ENCODE measurements around the gene ZFAND3. TPM values are rescaled to one million over a fixed set of nuclear protein-coding genes. Genes with fewer than 3 reads are reported as not detected.

ZFAND3 gene
- total RNA-seq, 1 experiment from 2014 or later = 75.0 TPM

DNA sequence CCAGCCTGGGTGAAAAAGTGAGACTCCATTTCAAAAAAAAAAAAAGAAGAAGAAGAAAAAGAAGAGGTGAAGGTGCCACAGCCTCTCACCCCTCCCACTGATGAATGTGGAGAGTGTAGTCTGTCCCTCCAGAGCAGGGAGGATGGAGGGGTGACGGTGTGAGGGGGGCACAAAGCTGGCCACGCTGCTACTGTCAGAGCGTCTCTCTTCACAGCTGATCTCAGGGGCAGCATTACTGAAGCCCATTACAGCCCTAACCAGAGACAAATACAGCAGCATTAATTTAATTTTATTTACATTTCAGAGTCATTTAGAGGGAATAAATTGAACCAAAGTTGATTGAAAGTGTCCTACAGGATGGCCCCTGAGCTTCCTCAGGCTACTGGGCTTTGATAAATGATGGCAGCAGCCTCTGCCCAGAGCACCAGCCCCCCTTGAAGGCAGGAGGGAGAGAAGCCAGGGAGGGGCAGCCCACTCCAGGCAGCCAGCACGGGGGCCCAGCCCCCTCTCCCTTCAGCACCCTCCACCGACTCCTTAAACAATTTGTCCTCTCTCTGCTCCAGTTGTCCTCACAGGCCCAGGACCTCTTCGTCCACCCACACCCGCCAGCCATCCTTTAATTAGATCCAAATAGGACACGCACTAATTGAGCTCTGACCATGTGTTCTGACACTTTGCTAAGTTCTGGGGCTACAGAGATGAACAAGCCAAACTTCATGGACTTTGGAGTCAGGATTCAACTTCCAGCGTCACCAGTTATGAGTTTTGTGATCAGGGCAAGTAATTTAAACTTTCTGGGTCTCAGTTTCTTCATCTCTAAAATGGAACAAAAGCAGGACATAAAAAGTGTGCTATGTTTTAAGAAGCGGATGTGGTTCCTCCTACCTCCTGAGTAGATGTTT lies 18.6 kb upstream of the ZFAND3 start:
- H3K4me3 Mint-ChIP-seq (ENCODE audit: low read depth, unreplicated experiment) = no peak overlapping the region
- H3K36me3 Mint-ChIP-seq (ENCODE audit: insufficient read depth, unreplicated experiment) = no peaks in the 10 kb centered on the region
- no peaks in the 10 kb centered on the region for H3K9me3 Mint-ChIP-seq (ENCODE audit: low read depth, unreplicated experiment)
- no TSS peak for BruUV-seq (replicated peaks)
- CTCF ChIA-PET = interaction anchor here (0.5 to 0.6 kb wide), 2 partner anchors 101 to 161 kb away, joined by 4 read pairs; no protein-coding TSS in a partner anchor
- H3K27ac Mint-ChIP-seq (ENCODE audit: unreplicated experiment) = no peak overlapping the region
- intact Hi-C loops (cut with micrococcal nuclease; ENCODE audit: unreplicated experiment) = no loop called here
- H3K27me3 Mint-ChIP-seq (ENCODE audit: unreplicated experiment) = no peaks in the 10 kb centered on the region
- no peak for DNase-seq
- TF ChIP-seq, protein P1, sequence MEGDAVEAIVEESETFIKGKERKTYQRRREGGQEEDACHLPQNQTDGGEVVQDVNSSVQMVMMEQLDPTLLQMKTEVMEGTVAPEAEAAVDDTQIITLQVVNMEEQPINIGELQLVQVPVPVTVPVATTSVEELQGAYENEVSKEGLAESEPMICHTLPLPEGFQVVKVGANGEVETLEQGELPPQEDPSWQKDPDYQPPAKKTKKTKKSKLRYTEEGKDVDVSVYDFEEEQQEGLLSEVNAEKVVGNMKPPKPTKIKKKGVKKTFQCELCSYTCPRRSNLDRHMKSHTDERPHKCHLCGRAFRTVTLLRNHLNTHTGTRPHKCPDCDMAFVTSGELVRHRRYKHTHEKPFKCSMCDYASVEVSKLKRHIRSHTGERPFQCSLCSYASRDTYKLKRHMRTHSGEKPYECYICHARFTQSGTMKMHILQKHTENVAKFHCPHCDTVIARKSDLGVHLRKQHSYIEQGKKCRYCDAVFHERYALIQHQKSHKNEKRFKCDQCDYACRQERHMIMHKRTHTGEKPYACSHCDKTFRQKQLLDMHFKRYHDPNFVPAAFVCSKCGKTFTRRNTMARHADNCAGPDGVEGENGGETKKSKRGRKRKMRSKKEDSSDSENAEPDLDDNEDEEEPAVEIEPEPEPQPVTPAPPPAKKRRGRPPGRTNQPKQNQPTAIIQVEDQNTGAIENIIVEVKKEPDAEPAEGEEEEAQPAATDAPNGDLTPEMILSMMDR (IDR thresholded peaks at IDR 0.05; ENCODE audit: unreplicated experiment) = no peak
- H3K4me1 Mint-ChIP-seq (ENCODE audit: low read depth, unreplicated experiment) = no peaks in the 10 kb centered on the region

DNA sequence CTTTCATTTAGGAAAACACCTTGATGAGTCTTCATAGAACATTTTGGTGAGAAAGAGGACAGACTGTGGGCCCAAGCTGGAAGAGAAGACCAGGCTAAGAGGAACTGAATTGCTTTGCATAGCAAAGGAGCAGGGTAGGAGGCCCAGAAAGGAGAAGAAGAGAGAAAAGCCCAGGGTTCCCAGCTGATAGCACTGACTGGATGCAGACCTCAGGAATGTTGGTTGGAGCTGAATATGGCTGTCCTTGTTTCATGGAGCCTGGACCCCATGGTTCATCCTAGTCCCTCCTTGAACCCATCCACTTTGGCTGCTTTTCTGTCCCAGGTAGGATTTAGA lies 18.0 kb upstream of the ZFAND3 start:
- Mint-ChIP-seq H3K4me3 (ENCODE audit: low read depth, unreplicated experiment) (no peak overlapping the region), H3K36me3 (ENCODE audit: insufficient read depth, unreplicated experiment) (no peaks in the 10 kb centered on the region), H3K4me1 (ENCODE audit: low read depth, unreplicated experiment) (no peaks in the 10 kb centered on the region), H3K9me3 (ENCODE audit: low read depth, unreplicated experiment) (no peaks in the 10 kb centered on the region), H3K27ac (ENCODE audit: unreplicated experiment) (no peak overlapping the region), H3K27me3 (ENCODE audit: unreplicated experiment) (no peaks in the 10 kb centered on the region)
- CTCF ChIA-PET = interaction anchor here (0.5 kb wide), 1 partner anchor 101 kb away, joined by 4 read pairs; no protein-coding TSS in a partner anchor
- TF ChIP-seq, protein P1 (IDR thresholded peaks at IDR 0.05; ENCODE audit: unreplicated experiment) = no peak
- no peak for DNase-seq
- intact Hi-C loops (cut with micrococcal nuclease; ENCODE audit: unreplicated experiment) = no loop called here
- no TSS peak for BruUV-seq (replicated peaks)

DNA sequence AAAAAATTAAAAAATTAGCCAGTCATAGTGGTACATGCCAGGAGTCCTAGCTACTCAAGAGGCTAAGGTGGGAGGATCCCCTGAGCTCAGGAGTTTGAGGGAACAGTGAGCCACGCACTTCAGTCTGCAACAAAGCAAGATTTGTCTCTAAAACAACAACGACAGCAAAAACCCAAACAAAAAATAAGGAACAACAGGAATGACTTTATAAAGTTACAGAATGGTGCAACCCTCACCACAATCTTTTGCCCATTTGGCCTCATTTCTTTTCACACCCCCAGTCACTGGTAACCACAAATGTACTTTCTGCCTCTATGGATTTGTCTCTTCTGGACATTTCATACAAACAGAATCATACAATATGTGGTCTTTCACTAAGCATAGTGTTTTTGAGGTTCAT lies 16.7 kb upstream of the ZFAND3 start:
- peaks cover 4% of the 10 kb centered on the region for H3K4me1 Mint-ChIP-seq (ENCODE audit: low read depth, unreplicated experiment)
- peaks cover 10% of the 10 kb centered on the region for H3K27me3 Mint-ChIP-seq (ENCODE audit: unreplicated experiment)
- no peak overlapping the region for H3K27ac Mint-ChIP-seq (ENCODE audit: unreplicated experiment)
- no peak overlapping the region for H3K4me3 Mint-ChIP-seq (ENCODE audit: low read depth, unreplicated experiment)
- intact Hi-C loops (cut with micrococcal nuclease; ENCODE audit: unreplicated experiment) = no loop called here
- no peaks in the 10 kb centered on the region for H3K36me3 Mint-ChIP-seq (ENCODE audit: insufficient read depth, unreplicated experiment)
- DNase-seq = no peak
- TF ChIP-seq, protein P1 (IDR thresholded peaks at IDR 0.05; ENCODE audit: unreplicated experiment) = no peak
- BruUV-seq (replicated peaks) = no TSS peak
- CTCF ChIA-PET = no interaction called here
- no peaks in the 10 kb centered on the region for H3K9me3 Mint-ChIP-seq (ENCODE audit: low read depth, unreplicated experiment)

DNA sequence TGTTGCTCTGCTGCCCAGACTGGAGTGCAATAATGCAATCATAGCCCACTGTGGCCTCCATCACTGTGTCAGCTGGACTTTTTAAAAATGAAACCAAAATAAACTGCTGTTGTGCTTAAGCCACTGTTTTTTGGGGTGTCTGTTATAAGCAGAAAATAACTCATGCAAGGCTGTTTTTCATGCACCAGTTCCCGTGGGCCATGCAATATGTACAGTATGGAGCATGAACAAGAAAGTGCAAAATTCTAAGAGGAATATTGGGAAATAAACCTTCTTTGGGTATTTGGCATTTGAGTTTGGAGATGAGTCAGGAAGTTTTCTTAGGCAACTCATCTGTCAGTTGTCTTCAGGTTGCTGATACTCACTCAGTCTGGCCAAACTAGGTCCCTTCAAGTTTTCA lies 14.9 kb upstream of the ZFAND3 start:
- Mint-ChIP-seq H3K4me1 (ENCODE audit: low read depth, unreplicated experiment) (peaks cover 20% of the 10 kb centered on the region), H3K4me3 (ENCODE audit: low read depth, unreplicated experiment) (no peak overlapping the region), H3K9me3 (ENCODE audit: low read depth, unreplicated experiment) (no peaks in the 10 kb centered on the region), H3K27ac (ENCODE audit: unreplicated experiment) (no peak overlapping the region), H3K27me3 (ENCODE audit: unreplicated experiment) (peaks cover 23% of the 10 kb centered on the region), H3K36me3 (ENCODE audit: insufficient read depth, unreplicated experiment) (no peaks in the 10 kb centered on the region)
- CTCF ChIA-PET = no interaction called here
- intact Hi-C loops (cut with micrococcal nuclease; ENCODE audit: unreplicated experiment) = no loop called here
- TF ChIP-seq, protein P1 (IDR thresholded peaks at IDR 0.05; ENCODE audit: unreplicated experiment) = no peak
- BruUV-seq (replicated peaks) = no TSS peak
- no peak for DNase-seq

Data from Calu3 (cell line).